Muscle layer of colon (tissue), 2 donors: ENCODE results near the gene INO80C.
A peak's percentile ranks its signal among the peaks of the same experiment; 100 is the strongest.
"Not testable (repeated sequence)": the region's sequence is repeated elsewhere in the genome, so short reads cannot be mapped to it uniquely, and the experiment has no call there.

Experiments used
- H3K27ac ChIP-seq: one replicate; pipeline ENCODE4 v1.7.0; 2013; ENCODE audit warnings: low read depth, mild to moderate bottlenecking, low read length, moderate library complexity
- H3K27me3 ChIP-seq, 2 donors: one replicate each; pipeline ENCODE4 v1.7.0; 2013; ENCODE audit warnings: low read length in 2 of 2, mild to moderate bottlenecking in 2 of 2; ENCODE audit not compliant: insufficient read depth in 2 of 2, control insufficient read depth in 1 of 2
- H3K36me3 ChIP-seq: one replicate; pipeline ENCODE4 v1.7.0; 2013; ENCODE audit warnings: mild to moderate bottlenecking, low read length; ENCODE audit not compliant: insufficient read depth
- H3K4me1 ChIP-seq: one replicate; pipeline ENCODE4 v1.7.0; 2013; ENCODE audit warnings: mild to moderate bottlenecking, low read length; ENCODE audit not compliant: insufficient read depth
- H3K4me3 ChIP-seq, 2 donors: one replicate each; pipeline ENCODE4 v1.7.0; 2013; ENCODE audit warnings: low read length in 2 of 2, low read depth in 1 of 2, mild to moderate bottlenecking in 1 of 2, moderate library complexity in 1 of 2
- H3K9ac ChIP-seq: one replicate; pipeline ENCODE4 v1.7.0; 2013; ENCODE audit warnings: low read length
- H3K9me3 ChIP-seq: one replicate; pipeline ENCODE4 v1.7.0; 2013; ENCODE audit warnings: mild to moderate bottlenecking, low read length
- donor health status: abdominal sarcoma.
- donor health status: Adenocarcinoma of cecum.

The INO80C gene

DNA sequence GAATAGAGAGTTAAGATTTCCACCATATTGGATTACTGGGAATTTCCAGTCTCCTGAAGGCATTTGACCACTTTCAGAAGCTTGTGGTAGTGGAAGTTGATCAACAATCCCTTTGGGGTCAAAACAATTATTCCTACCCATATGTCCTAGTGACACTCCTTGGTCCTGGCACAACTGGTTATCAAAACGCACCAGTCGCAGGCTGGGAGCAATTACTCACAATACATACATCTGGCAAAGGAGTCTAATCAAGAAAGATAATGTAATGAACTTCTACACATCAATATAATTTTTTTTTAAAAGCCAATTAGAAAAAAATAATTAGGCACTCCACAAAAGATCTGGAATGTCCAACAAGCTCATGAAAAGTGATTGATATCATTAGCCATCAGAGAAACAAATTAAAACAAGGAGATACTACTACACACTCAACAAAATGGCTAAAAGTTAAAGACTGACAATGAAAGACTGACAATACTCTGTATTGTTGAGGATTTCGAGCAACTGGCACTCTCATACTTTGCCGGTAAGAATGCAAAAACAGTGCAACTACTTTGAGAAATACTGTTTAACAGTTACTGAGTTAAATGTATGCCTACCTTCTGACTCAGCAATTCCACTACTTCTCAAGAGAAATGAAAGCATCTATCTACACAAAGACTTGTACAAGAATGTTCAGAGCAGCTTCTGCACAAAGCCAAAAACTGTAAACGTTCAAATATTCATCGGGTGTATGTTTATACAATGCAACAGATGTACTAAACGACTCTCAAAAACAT, 2.0 kb downstream of the INO80C start:
- Histone ChIP-seq H3K9ac (no peak overlapping the region), H3K9me3 (no peaks in the 10 kb centered on the region), H3K36me3 (no peaks in the 10 kb centered on the region), H3K27me3 (no peaks in the 10 kb centered on the region), H3K27ac (peak overlapping the region; percentile 93), H3K4me3 (peak overlapping the region in 1 of 2 donors; percentile 85), H3K4me1 (peaks cover 37% of the 10 kb centered on the region)

DNA sequence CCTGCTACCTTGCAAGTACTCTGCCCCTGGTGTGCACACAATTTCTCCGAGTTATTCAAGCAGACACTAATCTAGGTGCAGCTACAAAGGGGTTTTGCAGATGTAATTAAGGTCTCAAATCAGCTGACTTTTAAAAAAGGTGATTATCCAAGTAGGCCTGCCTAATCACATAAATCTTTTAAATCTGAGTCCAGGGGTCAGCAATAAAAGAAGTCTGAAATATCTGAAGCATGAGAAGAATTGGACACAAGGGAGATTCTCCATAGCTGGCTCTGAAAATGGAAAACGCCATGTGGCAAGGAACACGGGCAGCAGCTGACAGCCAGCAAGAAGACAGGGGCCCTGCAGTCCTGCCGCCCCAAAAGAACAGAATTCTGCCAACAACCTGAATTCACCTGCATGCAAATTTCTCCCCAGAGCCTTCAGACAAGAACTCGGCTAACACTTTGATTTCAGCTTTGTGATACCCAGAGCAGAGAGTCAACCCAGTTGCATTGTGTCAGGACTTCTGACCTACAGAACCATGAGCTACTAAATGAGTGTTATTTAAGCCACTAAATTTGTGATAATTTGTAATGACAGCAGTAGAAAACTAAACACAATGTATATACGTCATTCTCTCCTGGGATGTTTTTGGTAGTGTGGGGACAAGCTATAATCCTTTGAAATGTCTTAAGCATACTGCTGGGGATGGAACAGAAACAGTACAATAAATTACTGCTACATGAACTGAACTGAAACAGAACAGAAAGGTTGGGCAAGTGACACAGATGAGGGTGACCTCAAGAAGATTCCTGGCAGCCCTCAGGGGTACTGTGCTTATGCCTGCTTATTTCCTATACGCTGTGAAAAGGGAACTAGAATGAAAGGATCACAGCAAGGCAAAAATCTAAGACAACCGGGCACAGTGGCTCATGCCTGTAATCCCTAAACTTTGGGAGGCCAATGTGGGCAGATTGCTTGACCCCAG, 3.2 kb downstream of the INO80C start:
- Histone ChIP-seq H3K4me1 (peaks cover 37% of the 10 kb centered on the region), H3K4me3 (no peak overlapping the region), H3K9me3 (no peaks in the 10 kb centered on the region), H3K36me3 (no peaks in the 10 kb centered on the region), H3K27ac (peak overlapping the region; percentile 15), H3K9ac (no peak overlapping the region), H3K27me3 (no peaks in the 10 kb centered on the region)

DNA sequence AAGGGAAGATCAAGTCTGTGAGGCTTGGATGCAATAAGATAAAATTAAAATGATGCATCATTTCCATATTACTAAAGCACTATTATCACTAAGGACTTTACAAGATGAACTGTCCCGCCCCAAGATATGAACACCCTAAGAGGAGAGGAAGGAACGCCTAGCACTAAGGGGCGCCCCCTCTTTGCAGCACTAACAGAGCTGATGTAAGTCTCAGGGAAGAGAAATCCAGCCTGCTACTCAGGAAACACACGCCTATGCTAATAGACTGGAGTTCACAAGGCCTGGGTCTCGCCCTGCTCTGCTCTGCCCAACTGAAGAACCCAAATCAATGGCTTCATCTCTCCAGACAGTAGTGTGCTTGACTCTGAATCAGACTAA, 6.1 kb downstream of the INO80C start:
- Histone ChIP-seq H3K27ac (no peak overlapping the region), H3K36me3 (no peaks in the 10 kb centered on the region), H3K4me3 (no peak overlapping the region), H3K9ac (no peak overlapping the region), H3K27me3 (no peaks in the 10 kb centered on the region), H3K9me3 (no peaks in the 10 kb centered on the region), H3K4me1 (peaks cover 32% of the 10 kb centered on the region)

DNA sequence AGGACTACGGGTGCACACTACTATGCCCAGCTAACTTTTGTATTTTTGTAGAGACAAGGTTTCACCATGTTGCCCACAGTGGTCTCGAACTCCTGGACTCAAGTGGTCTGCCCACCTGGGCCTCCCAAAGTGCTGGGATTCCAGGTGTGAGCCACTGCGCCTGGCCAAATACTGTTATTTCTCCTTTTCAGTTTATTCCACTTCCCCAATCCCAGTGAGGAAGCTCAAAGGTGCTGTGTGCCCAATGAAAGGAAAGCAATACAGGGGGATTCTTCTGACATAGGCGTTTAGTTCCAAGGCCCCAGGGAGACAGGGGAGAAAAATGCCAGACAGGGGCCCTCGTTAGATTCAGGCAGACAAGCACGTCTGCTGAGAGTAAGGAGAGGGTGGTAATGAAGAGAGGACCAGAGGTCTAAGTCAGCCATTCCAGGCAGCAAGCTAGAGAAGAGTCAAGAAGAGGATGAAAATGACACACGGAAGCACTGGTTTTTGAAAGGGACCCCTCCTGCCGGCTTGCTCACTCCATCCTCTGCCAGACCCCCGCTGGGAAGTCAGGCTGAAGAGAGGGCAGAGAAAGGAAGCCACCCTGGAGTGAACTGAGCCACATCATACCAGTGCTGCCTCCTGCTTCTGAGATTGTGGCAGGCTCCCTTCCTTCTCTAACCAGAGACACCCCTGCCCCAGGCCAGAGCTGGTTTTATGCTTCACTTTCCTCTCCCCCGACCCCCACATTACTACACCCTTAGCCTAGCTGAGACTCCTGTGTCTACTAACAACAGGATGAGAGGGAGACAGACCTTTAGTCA, 6.7 kb downstream of the INO80C start:
- H3K36me3 ChIP-seq = no peaks in the 10 kb centered on the region
- H3K4me1 ChIP-seq = peaks cover 26% of the 10 kb centered on the region
- H3K9ac ChIP-seq = no peak overlapping the region
- H3K4me3 ChIP-seq = no peak overlapping the region
- no peak overlapping the region for H3K27ac ChIP-seq
- no peaks in the 10 kb centered on the region for H3K9me3 ChIP-seq
- H3K27me3 ChIP-seq = no peaks in the 10 kb centered on the region

DNA sequence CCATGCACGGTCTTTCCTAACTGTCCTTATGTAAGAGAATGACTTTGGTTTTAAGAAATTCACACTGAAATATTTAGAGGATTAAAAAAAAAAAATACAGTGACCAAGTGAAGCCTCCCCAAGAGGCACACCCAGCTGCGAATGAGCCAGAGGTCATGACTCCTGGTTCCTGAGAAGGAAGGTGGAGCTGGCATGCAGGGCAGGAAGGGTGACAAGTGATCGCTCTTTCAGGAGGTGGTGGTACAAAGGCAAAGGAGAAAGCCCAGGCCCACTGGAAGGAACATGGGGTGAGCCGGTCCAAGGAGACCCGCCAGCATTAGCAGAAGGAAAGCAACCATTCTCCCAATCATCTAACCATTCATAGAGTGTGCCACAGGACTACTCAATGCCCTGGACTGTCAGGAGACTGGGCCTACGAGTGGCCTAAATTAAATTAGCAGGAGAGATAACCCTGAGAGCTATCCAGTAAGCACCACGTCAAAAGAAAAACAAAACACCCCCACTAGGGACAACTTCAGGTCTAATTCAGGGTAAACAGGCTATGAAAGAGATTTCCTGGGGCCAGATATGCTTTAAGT, 7.8 kb downstream of the INO80C start:
- no peak overlapping the region for H3K4me3 ChIP-seq
- H3K27me3 ChIP-seq = no peaks in the 10 kb centered on the region

DNA sequence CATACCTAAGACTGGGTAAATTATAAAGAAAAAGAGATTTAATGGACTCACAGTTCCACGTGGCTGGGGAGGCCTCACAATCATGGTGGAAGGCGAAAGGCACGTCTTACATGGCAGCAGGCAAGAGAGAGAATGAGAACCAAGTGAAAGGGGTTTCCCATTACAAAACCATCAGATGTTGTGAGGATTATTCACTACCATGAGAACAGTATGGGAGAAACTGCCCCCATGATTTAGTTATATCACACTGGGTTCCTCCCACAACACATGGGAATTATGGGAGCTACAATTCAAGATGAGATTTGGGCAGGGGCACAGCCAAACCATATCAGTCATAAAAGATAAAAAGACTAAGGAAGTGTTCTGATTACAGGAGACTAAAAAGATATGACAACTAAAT, 8.5 kb downstream of the INO80C start:
- H3K36me3 ChIP-seq, H3K4me1 ChIP-seq, H3K9me3 ChIP-seq, H3K27ac ChIP-seq, H3K4me3 ChIP-seq, H3K27me3 ChIP-seq, H3K9ac ChIP-seq: not testable (repeated sequence)

More for the DNA sequence above, 7.8 kb downstream of the INO80C start:
- no peaks in the 10 kb centered on the region for H3K36me3 ChIP-seq
- no peak overlapping the region for H3K27ac ChIP-seq
- no peaks in the 10 kb centered on the region for H3K9me3 ChIP-seq
- peaks cover 16% of the 10 kb centered on the region for H3K4me1 ChIP-seq
- no peak overlapping the region for H3K9ac ChIP-seq

DNA sequence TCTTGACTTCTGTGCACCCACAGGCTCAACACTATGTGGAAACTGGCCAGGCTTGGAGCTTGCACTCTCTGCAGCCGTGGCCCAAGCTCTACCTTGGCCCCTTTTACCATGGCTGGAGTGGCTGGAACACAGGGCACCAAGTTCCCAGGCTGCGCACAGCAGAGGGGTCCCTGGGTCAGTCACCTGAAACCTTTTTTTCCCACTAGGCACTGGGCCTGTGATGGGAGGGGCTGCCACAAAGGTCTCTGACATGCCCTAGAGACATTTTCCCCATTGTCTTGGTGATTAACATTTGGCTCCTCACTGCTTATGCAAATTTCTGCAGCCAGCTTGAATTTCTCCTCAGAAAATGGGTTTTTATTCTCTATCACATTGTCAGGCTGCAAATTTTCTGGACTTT, 9.4 kb downstream of the INO80C start:
- not testable (repeated sequence) for H3K4me3 ChIP-seq, H3K36me3 ChIP-seq, H3K9me3 ChIP-seq, H3K4me1 ChIP-seq, H3K27me3 ChIP-seq, H3K9ac ChIP-seq, H3K27ac ChIP-seq

DNA sequence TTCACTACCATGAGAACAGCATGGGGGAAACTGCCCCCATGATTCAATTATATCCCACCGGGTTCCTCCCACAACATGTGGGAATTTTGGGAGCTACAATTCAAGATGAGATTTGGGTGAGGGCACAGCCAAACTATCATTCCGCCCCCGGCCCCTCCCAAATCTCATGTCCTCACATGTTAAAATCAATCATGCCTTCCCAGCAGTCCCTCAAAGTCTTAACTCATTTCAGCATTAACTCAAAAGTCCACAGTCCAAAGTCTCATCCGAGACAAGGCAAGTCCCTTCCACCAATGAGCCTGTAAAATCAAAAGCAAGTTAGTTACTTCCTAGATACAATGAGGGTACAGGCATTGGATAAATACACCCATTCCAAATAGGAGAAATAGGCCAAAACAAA, 10.2 kb downstream of the INO80C start:
- not testable (repeated sequence) for H3K4me1 ChIP-seq, H3K27me3 ChIP-seq, H3K9me3 ChIP-seq, H3K9ac ChIP-seq, H3K27ac ChIP-seq, H3K4me3 ChIP-seq, H3K36me3 ChIP-seq

DNA sequence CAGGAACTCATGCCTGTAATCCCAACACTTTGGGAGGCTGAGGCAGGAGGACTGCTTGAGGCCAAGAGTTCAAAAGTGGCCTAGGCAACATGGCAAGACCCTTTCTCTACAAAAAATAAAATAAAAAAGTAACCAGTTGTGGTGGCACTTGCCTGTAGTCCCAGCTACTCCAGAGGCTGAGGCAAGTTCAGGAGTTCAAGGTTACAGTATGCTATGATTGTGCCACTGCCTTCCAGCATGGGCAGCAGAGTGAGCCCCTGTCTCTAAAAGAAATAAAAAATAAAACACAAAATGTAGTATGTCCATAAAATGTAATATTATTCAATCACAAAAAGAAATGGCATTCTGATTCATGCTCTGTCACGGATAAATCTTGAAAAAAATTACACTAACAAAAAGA, 11.9 kb downstream of the INO80C start:
- peaks cover 4% of the 10 kb centered on the region for H3K4me1 ChIP-seq
- no peaks in the 10 kb centered on the region for H3K27me3 ChIP-seq
- no peak overlapping the region for H3K4me3 ChIP-seq
- H3K9ac ChIP-seq = no peak overlapping the region
- H3K27ac ChIP-seq = no peak overlapping the region
- H3K36me3 ChIP-seq = no peaks in the 10 kb centered on the region
- no peaks in the 10 kb centered on the region for H3K9me3 ChIP-seq

DNA sequence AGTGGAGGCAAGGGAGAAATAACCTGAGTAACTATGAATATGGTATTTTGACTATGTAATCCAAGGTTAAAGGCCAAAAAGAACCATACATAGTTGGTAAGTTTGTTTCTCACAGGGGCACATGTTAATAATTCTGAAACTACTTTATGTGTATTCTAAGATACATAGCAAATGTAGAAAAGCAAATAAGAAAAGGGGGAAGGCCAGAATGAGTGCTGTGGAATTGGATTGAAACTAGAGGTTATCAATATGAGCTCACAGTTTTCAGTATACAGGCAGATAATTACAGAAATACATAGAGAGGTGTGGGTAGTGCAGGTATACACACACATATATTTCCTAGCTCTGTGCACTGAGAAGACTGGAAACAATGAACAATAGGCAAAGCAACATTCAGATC, 13.7 kb downstream of the INO80C start:
- Histone ChIP-seq H3K4me1 (peaks cover 19% of the 10 kb centered on the region), H3K9me3 (no peaks in the 10 kb centered on the region), H3K4me3 (no peak overlapping the region), H3K27ac (no peak overlapping the region), H3K36me3 (no peaks in the 10 kb centered on the region), H3K9ac (no peak overlapping the region), H3K27me3 (no peaks in the 10 kb centered on the region)

DNA sequence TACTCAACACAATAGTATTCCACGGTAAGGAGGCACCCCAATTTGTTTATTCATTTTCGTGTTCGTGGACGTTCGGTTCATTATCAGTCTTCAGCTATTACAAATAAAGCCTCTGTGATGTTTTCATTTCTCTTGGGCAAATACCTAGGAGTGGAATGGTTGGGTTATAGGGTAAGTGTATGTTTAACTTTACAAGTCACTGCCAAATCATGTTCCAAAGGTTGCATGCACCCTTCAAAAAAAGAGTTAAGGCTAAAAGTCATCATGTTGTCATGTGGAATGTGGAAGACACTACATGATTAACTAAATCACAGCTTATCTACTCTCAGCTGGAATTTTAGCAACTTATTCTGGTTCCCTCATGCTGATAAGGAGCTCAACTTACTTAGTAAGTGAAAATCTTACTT, 15.8 kb downstream of the INO80C start:
- Histone ChIP-seq H3K27ac (no peak overlapping the region), H3K4me3 (no peak overlapping the region), H3K9ac (no peak overlapping the region), H3K27me3 (no peaks in the 10 kb centered on the region), H3K36me3 (no peaks in the 10 kb centered on the region), H3K4me1 (peaks cover 28% of the 10 kb centered on the region), H3K9me3 (no peaks in the 10 kb centered on the region)
